HG03442 (cell line): Measurements from ENCODE around the gene SYT8.
A peak's percentile ranks its signal among the peaks of the same experiment; 100 is the strongest.

Source experiments
- ATAC-seq: cut with Tn5 transposase; IDR thresholded peaks from one replicate; pipeline ENCODE4 v1.9.1; 2021; ENCODE audit warnings: mild to moderate bottlenecking, moderate library complexity; ENCODE audit not compliant: unreplicated experiment

The SYT8 gene

DNA sequence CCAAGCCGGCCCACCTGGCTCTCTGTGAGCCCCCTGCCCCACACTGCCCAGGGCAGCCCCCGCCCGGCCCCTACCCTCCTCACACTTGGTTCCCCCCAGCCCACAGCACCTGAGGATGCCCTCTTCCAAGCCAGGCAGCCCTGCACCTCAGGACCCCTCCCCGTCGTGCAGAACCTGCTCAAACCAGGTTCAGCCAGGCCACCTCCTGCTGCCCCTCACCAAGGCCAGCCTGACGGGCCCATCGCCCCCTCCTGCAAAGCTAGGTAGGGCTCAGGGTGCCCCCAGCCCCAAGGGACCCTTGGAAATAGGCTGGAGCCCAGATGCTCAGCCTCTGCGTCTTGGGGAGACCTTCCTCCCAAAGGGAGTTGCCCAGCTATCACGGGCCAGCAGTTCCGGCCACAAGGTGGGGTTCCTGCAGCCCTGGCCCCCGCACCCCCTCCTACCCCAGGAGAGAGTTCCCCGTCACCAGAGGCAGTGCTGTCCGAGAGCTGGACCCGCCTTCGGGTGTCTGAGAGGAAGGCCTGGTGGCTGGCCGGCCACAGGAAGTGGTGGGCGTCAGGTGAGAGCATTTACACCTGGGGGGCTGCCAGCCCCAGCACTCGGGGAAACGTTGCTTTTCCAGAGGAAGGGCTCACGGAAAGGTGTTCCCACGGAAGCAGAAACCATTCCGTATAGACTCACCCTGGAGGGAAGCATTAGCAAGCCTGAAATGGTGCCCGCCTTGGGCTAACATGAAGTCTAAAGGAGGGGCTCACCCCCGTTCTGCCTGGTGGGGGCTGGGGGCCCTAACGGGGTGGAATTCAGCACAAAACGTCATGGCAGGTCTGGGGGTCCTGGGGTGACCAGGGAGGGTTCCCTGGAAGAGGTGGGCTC is 3.2 kb upstream of the SYT8 start:
- no peak for ATAC-seq

DNA sequence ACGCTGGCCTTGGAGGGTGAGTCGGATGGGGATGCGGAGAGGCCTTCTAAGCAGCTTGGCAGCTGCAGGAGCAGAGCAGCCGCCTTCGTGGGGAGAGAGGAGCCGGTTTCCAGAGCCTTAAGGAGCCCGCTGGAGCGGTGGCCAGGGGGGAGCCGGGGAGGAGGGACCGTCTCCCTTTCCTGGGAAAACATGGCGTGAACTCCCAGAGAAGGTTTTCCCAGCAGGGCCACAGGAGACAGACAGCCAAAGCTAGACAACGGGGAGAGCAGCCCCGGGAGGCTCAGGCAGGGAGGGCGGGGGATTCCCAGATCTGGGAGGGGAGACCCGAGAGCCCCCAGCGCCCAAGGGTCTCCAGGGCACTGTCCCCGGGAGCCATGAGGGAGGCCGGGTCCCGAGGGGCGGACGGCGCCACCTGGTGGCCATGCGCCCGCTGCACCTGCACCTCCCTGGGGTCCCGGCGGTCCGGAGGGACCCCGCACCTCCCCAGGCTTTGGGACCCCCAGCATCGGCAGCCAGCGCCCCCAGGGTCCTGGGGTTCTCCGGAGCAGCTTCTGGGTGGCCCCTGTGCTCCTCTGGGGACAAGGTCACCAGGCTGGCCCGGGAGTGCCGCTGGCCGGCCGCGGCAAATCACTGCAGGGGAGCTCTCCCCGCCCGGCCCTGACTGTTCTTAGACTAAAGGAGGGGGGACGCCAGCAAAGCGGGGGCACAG is 2.4 kb upstream of the SYT8 start:
- no peak for ATAC-seq

DNA sequence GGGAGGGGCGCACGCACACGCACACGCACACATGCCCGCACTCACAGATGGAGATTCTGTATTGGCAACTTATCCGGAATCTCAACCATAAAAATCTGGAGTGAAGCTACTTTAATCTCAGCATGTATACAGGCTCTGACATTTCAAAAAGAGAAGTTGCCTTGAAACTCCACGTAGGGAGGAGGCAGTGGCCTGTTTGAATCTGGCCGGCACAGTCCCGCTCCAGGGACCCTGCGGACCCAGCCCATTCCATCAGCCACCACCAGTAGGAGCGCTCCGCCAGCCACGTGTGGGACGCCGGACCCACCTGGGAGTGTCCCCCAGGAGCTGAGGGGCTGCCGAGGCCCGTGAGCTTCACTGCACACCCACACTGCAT is 1.9 kb upstream of the SYT8 start:
- ATAC-seq = no peak

DNA sequence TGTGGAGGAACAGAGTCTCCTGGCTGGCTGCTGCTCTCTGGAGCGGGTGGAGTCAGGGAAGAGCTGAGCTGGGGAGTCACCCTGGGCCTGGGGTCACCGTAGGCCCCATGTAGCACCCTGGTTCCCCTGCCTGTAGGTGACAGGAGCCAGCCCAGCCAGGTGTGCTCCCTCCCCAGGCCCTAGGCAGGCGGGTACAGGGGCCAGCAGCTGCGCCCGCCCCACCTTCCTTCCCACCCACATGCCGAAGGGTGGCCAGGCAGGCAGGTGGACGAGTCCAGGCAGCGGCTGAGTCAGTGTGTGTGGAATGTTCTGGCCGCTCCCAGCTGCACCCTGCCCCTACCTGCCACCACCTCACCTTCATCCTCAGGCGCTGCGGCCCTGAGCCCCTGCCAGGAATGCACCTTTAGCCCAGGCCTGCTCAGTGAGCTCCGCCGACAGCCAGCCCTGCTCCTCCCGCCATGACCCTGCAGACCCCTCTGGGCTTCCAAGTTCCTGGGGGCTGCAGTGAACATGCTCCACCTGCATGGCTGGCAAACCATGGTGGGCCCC is 654 bp upstream of the SYT8 start:
- ATAC-seq = no peak

DNA sequence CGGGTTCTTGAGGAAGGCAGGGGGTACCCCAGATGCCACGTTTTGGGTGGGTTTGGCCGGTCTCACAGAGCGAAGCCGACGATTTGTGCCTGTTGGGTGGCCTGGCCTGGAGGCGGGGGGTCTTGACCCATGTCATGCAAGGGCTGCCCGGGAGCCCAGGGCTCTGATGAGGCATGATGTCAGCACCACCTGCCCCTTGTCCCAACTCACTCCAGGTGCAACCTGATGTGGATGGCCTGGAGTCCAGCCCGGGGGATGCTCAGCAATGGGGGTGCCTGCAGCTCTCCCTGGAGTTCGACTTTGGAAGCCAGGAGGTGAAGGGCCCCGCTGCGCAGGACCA is 851 bp downstream of the SYT8 start:
- no peak for ATAC-seq

DNA sequence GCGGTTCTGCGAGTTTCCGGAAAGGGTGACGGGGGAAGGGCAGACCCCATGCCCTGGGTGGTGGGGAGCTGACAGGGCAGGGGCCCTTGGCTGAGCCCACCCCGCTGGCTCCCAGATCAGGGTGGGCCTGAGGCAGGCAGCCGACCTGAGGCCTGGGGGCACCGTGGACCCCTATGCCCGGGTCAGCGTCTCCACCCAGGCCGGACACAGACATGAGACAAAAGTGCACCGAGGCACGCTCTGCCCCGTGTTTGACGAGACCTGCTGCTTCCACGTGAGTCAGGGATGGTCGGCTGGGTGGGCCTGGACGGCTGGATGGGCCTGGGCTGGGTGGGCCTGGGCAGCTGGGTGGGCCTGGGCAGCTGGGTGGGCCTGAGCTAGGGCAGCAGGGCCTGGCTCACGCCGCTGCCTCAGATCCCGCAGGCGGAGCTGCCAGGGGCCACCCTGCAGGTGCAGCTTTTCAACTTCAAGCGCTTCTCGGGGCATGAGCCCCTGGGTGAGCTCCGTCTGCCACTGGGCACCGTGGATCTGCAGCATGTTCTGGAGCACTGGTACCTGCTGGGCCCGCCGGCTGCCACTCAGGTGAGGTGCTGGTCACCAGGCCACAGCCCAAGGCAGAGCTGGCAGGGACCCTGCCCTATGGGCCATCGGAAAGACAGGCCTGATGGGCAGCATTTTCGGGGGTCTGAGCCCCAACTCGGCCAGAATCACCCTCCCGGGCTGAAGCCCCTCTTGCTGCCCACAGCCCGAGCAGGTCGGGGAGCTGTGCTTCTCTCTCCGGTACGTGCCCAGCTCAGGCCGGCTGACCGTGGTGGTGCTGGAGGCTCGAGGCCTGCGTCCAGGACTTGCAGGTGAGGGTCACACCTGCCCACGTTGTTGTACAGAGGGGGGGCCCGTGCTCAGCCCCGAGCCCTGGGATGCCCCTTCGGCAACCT is 1.5 kb downstream of the SYT8 start:
- no peak for ATAC-seq

DNA sequence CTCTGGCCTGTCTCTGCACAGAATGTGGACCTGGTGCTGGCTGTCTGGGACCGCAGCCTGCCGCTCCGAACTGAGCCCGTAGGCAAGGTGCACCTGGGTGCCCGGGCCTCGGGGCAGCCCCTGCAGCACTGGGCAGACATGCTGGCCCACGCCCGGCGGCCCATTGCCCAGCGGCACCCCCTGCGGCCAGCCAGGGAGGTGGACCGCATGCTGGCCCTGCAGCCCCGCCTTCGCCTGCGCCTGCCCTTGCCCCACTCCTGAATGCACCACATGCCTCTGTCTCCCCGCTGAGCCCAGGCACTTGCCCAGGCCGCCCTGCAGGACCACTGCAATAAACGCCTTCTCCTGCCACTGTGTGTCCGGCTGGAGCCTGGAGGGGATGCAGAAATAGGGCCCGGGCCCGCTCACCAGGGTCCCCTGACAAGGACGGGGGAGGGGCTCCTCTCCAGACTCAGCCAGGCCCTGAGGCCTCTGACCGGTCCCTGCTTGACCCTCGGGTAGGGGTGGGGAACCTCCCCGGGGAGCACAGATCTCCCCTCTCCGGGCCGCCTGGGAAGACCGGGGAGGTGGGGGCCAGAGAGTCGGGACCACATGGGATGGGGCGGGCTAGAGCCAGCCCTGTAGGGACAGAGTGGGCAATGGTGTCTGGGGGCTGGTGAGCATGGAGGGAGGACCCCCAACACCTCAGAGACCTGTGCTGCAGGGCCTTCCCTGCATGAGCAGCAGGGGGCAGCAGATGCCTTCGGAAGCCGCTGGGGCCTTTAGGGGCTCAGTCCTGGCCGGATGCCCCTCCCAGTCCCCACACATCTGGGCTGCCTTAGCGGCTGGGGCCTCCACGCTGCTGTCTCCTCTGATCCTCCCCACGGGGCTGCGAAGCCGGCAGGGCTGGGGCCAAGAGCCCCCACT is 2.6 kb downstream of the SYT8 start:
- ATAC-seq = peak; percentile 43

DNA sequence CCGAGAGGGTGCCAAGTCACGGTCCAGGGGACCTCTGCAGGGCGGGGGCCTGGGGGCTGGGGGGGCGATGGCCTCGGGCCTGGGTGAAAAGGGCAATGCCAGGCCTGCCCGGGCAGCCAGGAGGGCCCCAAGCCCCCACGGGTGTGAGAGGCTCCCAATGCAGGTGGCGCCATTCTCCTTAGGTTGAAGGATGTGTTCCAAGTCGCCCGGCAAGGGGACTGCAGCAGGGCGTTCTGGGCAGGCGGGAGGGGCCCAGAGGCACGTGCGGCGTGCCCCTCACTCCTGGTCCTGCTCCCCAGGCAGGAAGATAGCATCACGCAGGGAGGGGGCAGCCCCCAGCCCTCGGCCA is 3.3 kb downstream of the SYT8 start:
- ATAC-seq = peak; percentile 3

DNA sequence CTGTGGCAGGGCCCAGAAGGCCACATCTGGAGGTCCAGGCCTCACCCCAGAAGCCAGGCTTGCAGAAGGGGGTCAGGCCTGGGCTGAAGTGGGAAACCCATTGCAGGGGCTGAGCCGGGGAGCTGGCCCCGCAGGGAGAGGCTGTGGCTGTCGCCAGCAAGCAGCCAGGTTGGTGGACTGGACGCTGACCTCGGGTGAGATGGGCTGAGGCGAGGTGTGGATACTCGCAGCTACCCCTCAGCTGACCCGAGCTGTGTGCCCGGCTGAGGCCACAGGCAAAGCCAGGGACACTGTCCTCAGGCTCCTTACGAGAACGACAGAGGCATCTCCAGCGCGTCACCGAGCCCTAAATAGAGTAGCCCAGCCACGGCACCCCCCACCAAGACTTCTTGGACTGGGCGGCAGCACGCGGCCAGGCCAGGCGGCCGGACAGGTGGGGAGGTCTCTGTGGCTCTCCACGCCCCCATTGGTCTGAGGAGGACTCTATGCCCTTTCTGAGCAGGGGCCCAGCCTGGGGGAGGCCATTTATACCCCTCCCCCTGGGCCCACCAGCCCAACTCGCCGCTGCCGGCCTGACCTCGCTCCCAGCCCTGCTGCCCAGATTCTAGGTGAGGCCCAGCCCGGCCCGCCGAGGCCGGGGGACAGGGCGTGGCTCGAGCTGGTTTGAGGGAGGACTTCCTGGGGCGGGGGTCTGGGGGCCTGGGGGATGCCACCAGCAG is 3.8 kb downstream of the SYT8 start, which contains the start of gene TNNI2:
Gene TNNI2 (plus strand): TSS at position 556 of the 719 bp plus-strand sequence. CDS start 716 bp downstream, outside the sequence.
- no peak for ATAC-seq

DNA sequence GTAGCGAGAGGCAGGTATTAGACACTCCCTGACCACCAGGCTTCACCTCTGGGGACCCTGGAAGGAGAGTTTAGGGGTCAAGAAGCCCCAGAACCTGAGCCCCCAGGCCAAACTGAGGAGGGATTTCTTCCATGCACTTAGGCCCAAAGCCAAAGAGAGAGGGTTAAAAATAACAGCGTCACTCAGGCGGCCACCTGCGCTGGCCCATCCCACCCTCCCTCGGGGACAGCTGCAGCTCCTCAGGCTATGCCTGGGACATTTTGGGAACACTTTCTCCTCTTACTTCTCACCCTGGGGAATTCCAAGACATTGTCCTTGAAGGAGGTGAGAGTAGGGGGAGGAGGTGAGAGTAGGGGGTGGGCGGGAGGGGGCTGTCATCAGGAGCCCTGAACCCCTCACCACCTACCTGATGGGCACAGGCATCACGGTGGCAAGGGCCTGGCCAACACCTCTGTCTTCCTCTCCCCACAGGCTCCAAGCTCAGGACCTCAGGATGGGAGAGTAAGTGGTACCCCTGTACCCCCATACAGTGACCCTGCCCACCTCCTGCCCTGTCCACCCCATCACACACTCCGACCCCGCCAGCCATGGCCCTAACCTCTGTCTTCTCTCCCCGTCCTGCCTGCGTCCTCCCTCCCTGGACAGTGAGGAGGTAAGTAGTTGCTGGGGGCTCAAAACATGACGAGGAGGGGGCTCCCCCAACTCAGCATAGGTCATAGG is 4.6 kb downstream of the SYT8 start:
- no peak for ATAC-seq

DNA sequence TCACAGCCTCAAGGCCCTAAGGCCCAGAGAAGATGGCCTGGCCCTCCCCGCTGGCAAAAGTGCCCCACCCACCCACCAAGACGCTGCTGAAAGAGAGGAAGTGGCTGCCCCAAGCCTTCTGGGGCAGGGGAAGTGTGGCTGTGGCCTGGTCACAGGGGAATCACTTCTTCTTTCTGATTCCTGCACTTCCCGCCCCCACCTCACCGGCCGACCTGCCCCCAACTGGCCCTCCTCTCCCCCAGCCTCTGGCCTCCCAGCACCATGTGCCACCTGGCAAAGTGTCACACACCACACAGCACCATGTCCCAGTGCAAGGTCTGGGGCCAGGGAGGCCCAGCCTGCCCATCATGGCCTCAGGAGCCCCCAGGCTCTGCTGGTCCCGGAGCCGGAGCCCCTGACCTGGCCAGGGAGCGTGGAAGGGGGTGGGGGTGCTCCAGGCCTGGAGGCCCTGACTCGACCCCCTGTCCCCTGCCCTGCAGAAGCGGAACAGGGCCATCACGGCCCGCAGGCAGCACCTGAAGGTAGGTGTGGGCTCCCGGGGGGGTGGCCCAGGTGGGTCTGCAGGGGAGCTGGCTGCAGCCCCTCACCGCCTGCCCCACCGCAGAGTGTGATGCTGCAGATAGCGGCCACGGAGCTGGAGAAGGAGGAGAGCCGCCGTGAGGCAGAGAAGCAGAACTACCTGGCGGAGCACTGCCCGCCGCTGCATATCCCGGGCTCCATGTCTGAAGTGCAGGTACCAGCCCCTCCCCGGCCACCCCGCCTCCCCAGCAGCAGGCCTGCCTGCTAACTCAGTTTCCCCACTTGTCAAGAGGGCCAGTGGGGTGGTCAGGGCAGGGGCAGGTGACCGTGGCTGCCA is 5.4 kb downstream of the SYT8 start:
- ATAC-seq = no peak

DNA sequence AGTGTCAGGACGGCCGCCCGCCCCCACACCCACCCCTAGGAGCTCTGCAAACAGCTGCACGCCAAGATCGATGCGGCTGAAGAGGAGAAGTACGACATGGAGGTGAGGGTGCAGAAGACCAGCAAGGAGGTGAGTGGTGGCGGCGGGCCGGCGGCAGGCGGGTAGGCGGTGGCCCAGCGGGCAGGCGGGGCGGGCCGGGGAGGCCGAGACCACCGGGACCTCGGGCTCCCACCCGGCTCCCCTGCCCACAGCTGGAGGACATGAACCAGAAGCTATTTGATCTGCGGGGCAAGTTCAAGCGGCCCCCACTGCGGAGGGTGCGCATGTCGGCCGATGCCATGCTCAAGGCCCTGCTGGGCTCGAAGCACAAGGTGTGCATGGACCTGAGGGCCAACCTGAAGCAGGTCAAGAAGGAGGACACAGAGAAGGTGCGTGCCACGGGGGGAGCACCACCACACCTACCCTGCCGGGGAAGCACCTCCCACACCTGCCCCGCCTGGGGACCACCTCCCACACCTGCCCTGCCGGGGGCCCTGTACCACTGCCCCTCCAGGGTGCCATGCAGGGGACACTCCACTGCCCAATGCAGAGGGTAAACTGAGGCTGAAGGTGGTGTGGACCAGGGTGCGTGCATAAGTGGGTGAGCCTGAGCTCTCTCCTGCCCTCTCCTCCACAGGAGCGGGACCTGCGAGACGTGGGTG is 6.1 kb downstream of the SYT8 start:
- ATAC-seq = no peak

DNA sequence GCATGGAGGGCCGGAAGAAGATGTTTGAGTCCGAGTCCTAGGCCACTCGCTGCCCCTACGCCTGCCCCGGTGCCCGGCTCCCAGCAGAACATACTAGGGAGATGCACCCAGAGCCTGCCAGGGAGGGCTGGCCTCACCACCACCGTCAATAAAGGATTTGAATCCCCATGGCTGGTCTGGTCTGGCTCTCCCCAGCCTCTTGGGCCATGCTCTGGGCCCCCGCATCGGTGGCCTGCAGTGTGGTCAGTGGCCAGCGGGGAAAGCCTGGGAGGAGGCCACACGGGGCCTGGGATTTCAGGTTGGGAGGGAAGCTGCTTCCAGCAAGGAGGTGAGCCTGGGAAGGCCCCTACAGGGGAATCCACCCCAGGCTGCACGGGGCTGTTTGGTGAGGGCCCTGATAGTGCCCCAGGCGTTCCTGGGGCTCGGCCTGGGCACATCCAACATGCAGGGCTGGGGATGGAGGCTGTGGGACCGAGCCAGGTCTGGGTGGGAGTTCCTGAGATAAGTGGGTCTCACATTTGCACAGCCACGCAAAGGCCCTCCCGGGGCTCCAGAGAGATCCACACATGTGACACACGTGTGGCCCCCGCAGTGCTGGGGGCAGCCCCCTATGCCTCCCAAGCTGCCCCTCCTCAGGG is 6.8 kb downstream of the SYT8 start:
- no peak for ATAC-seq

DNA sequence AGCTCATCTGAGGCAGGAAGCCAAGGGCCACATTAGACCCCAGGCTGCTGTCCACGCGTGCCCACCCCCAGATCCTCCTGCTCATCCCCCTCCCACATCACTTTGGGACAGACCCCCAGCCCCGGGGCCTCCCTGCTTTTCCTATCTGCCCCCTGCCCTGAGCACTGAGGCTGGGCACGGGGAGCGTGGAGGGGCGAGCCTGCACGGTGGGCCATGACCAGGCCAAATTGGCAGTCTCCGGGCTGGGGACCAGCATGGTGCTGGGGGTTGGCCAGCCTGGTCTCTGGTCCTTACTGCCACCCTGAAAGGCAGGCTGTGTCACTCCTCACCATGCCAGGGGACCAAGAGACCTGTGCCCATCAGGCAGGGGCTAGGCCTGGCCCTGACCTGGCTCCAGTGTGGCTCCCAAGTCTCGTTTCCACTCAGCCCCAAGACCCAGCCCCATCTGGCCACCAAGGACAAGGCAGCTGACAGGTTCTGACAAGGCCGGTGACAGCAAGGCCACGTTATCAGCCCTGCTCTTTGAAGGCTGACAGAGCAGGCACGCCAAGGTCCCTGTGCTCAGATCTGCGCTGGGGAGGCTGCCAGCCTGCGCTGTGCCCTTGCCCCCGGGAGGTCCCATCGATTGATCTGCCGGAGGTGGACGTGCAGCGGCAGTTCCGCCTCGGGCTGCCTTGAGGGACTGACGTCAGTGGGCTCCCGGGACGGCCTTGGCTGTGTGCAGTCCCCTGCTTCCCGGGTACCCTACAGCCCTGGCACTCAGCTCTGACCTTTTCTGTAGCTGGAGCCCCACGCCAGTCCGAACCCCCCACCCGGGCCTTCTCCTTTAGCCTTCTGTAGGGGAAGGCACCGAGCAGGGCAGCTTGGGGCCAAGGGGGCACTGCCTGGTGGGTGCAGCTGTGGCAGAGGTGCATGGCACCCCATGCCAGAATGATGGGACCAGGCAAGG is 7.6 kb downstream of the SYT8 start:
- no peak for ATAC-seq

DNA sequence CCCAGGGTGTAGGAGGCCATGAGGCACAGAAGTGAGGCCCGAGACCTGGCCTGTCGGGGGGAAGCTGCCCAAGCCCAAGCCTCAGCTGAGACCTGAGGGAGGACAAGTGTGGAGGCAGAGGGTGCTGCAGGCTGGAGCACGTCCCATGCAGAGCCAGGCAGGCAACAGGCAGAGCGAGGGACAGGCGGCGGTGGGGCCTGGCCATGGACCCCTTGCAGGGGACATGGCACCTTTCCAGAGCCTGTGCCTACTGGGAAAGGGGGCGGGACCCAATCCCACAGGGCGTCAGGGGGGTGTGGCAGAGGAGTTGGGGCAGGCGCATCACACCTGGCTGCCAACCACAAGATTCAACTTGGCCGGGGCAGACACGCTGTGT is 8.3 kb downstream of the SYT8 start:
- ATAC-seq = no peak

DNA sequence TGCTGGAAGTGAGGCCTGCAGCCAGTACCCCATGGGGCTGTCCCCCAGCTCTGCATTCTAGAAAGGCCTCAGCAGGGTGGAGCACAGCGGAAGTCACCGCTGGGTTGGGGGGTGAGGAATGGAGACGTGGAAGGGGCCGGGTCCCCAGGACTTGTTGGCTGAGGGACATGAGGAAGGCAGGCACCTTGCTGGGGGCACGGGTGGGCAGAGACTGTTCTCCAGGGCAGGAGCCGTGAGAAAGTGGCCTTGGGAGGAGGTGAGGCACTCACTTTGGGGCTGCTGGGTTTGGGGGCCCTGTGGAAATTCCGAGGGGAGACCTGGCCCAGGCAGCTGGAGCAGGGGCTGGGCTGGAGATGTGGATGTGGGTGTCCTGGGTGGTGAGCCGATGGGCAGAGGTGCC is 9.0 kb downstream of the SYT8 start:
- no peak for ATAC-seq
